Measurements from ENCODE around the gene PLCD3.

PLCD3 gene

GRCh38 chr17:45115015-45115625 is 17.2 kb downstream of the PLCD3 start:
- no peak for DNase-seq

GRCh38 chr17:45114117-45114932 is 18.0 kb downstream of the PLCD3 start:
- no peak for DNase-seq

- no peak for DNase-seq
Observed at GRCh38 chr17:45113424-45113754, 18.9 kb downstream of the PLCD3 start.

GRCh38 chr17:45112559-45113423 is 19.5 kb downstream of the PLCD3 start:
- DNase-seq = no peak

- no peak for DNase-seq
Observed at GRCh38 chr17:45111850-45112249, 20.5 kb downstream of the PLCD3 start.

- DNase-seq = no peak
Observed at GRCh38 chr17:45110676-45111611, 21.4 kb downstream of the PLCD3 start.

GRCh38 chr17:45108595-45109521 is 23.5 kb downstream of the PLCD3 start:
- no peak for DNase-seq

- DNase-seq = no peak
Observed at GRCh38 chr17:45108051-45108450, 24.3 kb downstream of the PLCD3 start.

- DNase-seq = no peak
Observed at GRCh38 chr17:45107293-45108010, 24.9 kb downstream of the PLCD3 start.

- DNase-seq = no peak
Observed at GRCh38 chr17:45106582-45106981, 25.7 kb downstream of the PLCD3 start.

GRCh38 chr17:45106096-45106495 is 26.2 kb downstream of the PLCD3 start:
- DNase-seq = no peak

- DNase-seq = no peak
Observed at GRCh38 chr17:45104907-45105624, 27.2 kb downstream of the PLCD3 start.

- DNase-seq = no peak
Observed at GRCh38 chr17:45104497-45104896, 27.8 kb downstream of the PLCD3 start.

- DNase-seq = no peak
Observed at GRCh38 chr17:45104029-45104428, 28.3 kb downstream of the PLCD3 start.

GRCh38 chr17:45103269-45103795 is 29.0 kb downstream of the PLCD3 start:
- DNase-seq = no peak

- DNase-seq = no peak
Observed at GRCh38 chr17:45102856-45103255, 29.5 kb downstream of the PLCD3 start.

- no peak for DNase-seq
Observed at GRCh38 chr17:45101883-45102811, 30.2 kb downstream of the PLCD3 start.

- DNase-seq = no peak
Observed at GRCh38 chr17:45101546-45101882, 30.8 kb downstream of the PLCD3 start.

All from stimulated activated CD4-positive, alpha-beta T cell treated with anti-CD3 and anti-CD28 coated beads, Interleukin-2, amount 100 ng/mL, for 24 hours (primary cell).